GM12878 (cell line): ENCODE measurements around the gene NLN. TPM values are rescaled to one million over a fixed set of nuclear protein-coding genes. Genes with fewer than 3 reads are reported as not detected.

Experiments used
- DPF2 ChIP-seq: fragments of 450-650 bp; IDR thresholded peaks from 2 replicates; pipeline ENCODE4 v1.6.1; 2017; ENCODE audit warnings: mild to moderate bottlenecking
- EGR1 ChIP-seq, 2 experiments: IDR thresholded peaks; 1 replicate in 1 of 2; 2 replicates in 1 of 2; pipeline ENCODE4 v1.6.1; 2011 to 2012; ENCODE audit warnings: low read depth in 2 of 2, low read length in 2 of 2, borderline replicate concordance in 1 of 2, mild to moderate bottlenecking in 1 of 2, moderate library complexity in 1 of 2
- POLR2A ChIP-seq: IDR thresholded peaks from 2 replicates; pipeline ENCODE4 v1.6.1; 2011; ENCODE audit warnings: low read depth, mild to moderate bottlenecking, low read length
- POLR2AphosphoS5 ChIP-seq: IDR thresholded peaks from 2 replicates; pipeline ENCODE4 v1.6.1; 2011; ENCODE audit warnings: mild to moderate bottlenecking, low read length, inconsistent platforms
- TARDBP ChIP-seq: IDR thresholded peaks from 2 replicates; pipeline ENCODE4 v1.6.1; 2016; ENCODE audit warnings: borderline replicate concordance
- WRNIP1 ChIP-seq: IDR thresholded peaks from 2 replicates; pipeline ENCODE4 v1.6.1; 2011; ENCODE audit warnings: low read depth, low read length, improper control_type of control experiment, borderline replicate concordance
- ZBTB33 ChIP-seq: fragments of 450-650 bp; IDR thresholded peaks from 2 replicates; pipeline ENCODE4 v1.6.1; 2017; ENCODE audit warnings: mild to moderate bottlenecking
- ZNF207 ChIP-seq: fragments of 450-650 bp; IDR thresholded peaks from 2 replicates; pipeline ENCODE4 v1.6.1; 2014; ENCODE audit warnings: antibody characterized with exemption, mild to moderate bottlenecking, borderline replicate concordance
- polyA plus RNA-seq, 11 experiments: library from polyadenylated mRNA; depleted of rRNA in 4 of 11; unstranded in 6 of 11; stranded (reverse) in 5 of 11; fragments of >200 nt; fragmentation: Nextera tagmentation in 4 of 11; fragmentation: Illumina TruSeq in 1 of 11; extraction: Ambion mirVana in 4 of 11; extraction: Trizol in 1 of 11; gene quantifications; 1 replicate in 1 of 11; 2 replicates in 10 of 11; pipeline versions ENCODE4 v1.2.1 to v1.2.3, GENCODE V29; 2011 to 2016; ENCODE audit warnings: inconsistent platforms in 2 of 11, missing spikeins in 2 of 11, low read depth in 1 of 11
- total RNA-seq, 4 experiments: library from RNA; depleted of rRNA in 3 of 4; stranded (reverse); fragments of >200 nt in 3 of 4; fragmentation: Illumina TruSeq in 1 of 4; extraction: Trizol in 1 of 4; gene quantifications; 2 replicates each; pipeline versions ENCODE4 v1.2.1 to v1.2.3, GENCODE V29; 2013 to 2021
- TF ChIP-seq, protein P1 (sequence below): IDR thresholded peaks from 2 replicates; pipeline ENCODE4 v1.6.1; 2012; ENCODE audit warnings: low read length, inconsistent platforms
- TF ChIP-seq, protein P2 (sequence below): fragments of 450-650 bp; IDR thresholded peaks from 2 replicates; pipeline ENCODE4 v1.6.1; 2017; ENCODE audit warnings: borderline replicate concordance

Gene NLN
- total and polyA plus RNA-seq, 10 of the 15 experiments (the other 5 are each of a cell fraction or from before 2014, with no cell fraction given) = 6.8 to 56.9 (median 33.3) TPM

DNA sequence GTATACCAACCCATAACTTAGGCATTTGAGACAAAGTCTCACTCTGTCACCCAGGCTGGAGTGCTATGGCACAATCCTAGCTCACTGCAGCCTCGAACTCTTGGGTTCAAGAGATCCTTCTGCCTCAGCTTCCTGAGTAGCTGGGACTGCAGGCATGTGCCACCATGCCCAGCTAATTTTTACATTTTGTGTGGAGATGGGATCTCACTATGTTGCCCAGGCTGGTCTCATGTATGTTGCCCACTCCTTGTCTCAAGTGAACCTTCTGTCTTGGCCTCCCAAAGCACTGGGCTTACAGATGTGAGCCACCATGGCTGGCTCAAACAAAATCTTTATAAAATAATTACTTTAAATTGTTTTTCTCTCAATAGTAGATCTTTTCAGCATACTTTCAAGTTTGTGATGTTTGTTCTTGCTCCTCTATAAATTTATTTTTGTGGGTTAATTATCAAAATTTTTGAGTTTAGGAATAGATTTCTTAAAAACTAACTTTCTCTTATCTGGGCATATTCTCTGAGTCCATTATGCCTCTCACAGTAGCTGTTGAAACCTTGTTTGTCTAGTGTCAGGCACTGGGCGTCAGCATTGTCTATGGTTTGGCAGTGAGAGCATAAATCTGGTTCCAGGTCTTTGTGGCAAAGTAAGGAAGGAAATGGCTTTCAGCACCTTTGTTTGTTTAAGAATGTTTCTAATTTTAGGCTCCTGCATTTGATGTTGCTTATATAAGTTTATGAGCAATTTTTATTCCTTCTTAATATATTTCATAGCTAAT lies 38.7 kb downstream of the NLN start (continued):
- TF ChIP-seq ZBTB33 (no peak), TARDBP (no peak), WRNIP1 (no peak), POLR2AphosphoS5 (no peak), EGR1 (IDR thresholded peaks at IDR 0.05; ENCODE audit: borderline replicate concordance in 1 of 2, low read depth in 2 of 2, low read length in 2 of 2) (no peak), DPF2 (no peak), POLR2A (no peak), ZNF207 (no peak)
- TF ChIP-seq, protein P1, sequence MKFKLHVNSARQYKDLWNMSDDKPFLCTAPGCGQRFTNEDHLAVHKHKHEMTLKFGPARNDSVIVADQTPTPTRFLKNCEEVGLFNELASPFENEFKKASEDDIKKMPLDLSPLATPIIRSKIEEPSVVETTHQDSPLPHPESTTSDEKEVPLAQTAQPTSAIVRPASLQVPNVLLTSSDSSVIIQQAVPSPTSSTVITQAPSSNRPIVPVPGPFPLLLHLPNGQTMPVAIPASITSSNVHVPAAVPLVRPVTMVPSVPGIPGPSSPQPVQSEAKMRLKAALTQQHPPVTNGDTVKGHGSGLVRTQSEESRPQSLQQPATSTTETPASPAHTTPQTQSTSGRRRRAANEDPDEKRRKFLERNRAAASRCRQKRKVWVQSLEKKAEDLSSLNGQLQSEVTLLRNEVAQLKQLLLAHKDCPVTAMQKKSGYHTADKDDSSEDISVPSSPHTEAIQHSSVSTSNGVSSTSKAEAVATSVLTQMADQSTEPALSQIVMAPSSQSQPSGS = no peak
- TF ChIP-seq, protein P2, sequence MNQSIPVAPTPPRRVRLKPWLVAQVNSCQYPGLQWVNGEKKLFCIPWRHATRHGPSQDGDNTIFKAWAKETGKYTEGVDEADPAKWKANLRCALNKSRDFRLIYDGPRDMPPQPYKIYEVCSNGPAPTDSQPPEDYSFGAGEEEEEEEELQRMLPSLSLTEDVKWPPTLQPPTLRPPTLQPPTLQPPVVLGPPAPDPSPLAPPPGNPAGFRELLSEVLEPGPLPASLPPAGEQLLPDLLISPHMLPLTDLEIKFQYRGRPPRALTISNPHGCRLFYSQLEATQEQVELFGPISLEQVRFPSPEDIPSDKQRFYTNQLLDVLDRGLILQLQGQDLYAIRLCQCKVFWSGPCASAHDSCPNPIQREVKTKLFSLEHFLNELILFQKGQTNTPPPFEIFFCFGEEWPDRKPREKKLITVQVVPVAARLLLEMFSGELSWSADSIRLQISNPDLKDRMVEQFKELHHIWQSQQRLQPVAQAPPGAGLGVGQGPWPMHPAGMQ = no peak
